RWPE1 (cell line): ENCODE results near the gene ADIPOR2.

ENCODE experiments used
- CTCF ChIA-PET: fragments of 350-600 bp; sonication (Branson Sonifier 250); formaldehyde crosslinking; extraction: SDS; loops from one replicate; lab custom pipeline; 2021; lab: Yijun Ruan, JAX
- POLR2A ChIA-PET: fragments of 400-600 bp; formaldehyde crosslinking; extraction: SDS; loops from one replicate; lab custom pipeline; 2020; ENCODE audit warnings: antibody characterized with exemption; ENCODE audit not compliant: low non-redundant PET; lab: Yijun Ruan, JAX
- DNase-seq: peaks from one replicate; pipeline ENCODE4 v3.0.0; 2012; ENCODE audit warnings: low spot score
- H3K27ac ChIP-seq: fragments of 450-650 bp; 2 replicates; pipeline ENCODE4 v1.5.1; 2017
- TF ChIP-seq, protein P1 (sequence below): fragments of 450-650 bp; conservative IDR thresholded peaks from 2 replicates; pipeline ENCODE4 v1.5.1; 2017; ENCODE audit warnings: low read depth, mild to moderate bottlenecking

The ADIPOR2 gene

DNA sequence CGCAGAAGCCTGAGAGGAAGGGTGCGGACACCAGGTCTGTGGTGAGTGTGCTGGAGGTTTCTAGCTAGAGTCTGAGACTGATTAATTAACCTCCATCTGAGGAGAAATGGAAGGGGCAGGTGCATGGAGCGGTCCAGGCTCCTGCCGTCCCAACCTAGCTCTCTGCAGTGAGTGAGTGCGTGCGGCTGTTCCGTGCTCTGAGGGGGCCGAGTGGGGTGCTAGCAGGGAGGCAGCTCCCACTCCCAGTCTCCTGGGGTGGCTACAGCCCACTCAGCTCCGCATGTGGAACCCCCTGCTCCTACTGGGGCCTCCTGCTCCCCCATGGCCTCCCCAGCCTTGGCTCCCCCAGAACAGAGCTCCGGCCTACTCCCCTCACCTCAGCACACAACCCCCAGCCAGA is 132.4 kb downstream of the ADIPOR2 start:
- CTCF ChIA-PET: interaction anchor here (0.6 to 1.2 kb wide), 2 partner anchors 117 to 818 kb away, joined by 3 to 7 read pairs; no protein-coding TSS in a partner anchor
- DNase-seq: no peak
- TF ChIP-seq, protein P1, sequence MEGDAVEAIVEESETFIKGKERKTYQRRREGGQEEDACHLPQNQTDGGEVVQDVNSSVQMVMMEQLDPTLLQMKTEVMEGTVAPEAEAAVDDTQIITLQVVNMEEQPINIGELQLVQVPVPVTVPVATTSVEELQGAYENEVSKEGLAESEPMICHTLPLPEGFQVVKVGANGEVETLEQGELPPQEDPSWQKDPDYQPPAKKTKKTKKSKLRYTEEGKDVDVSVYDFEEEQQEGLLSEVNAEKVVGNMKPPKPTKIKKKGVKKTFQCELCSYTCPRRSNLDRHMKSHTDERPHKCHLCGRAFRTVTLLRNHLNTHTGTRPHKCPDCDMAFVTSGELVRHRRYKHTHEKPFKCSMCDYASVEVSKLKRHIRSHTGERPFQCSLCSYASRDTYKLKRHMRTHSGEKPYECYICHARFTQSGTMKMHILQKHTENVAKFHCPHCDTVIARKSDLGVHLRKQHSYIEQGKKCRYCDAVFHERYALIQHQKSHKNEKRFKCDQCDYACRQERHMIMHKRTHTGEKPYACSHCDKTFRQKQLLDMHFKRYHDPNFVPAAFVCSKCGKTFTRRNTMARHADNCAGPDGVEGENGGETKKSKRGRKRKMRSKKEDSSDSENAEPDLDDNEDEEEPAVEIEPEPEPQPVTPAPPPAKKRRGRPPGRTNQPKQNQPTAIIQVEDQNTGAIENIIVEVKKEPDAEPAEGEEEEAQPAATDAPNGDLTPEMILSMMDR: no peak
- POLR2A ChIA-PET: no interaction called here
- no peak overlapping the region for H3K27ac ChIP-seq

GRCh38 chr12:1825382-1826102 is 134.7 kb downstream of the ADIPOR2 start:
- no peak overlapping the region for H3K27ac ChIP-seq
- CTCF ChIA-PET: no interaction called here
- TF ChIP-seq, protein P1: no peak
- POLR2A ChIA-PET: no interaction called here
- no peak for DNase-seq

DNA sequence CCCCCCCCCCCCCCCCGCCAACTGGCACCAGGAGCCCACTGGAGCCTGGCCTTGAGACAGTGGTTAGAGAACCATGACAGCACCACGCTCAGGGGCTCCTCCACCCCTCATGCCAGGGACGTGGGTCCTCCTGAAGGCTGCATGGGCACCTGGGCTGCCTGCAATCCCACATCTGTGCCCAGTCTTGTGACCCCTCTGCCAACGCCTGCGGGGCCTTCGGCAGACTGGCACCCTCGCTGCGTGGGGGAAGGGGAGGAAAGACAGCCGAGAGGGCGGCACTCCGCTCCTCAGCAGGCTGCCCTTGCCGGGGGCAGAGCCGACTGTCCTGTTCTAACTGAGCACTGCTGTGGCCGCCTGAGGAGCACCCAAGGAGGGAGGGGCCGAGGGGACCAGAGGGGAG is 135.5 kb downstream of the ADIPOR2 start:
- H3K27ac ChIP-seq: no peak overlapping the region
- DNase-seq: no peak
- TF ChIP-seq, protein P1: no peak
- POLR2A ChIA-PET: no interaction called here
- CTCF ChIA-PET: no interaction called here

- ChIA-PET CTCF (no interaction called here), POLR2A (no interaction called here)
Measured at GRCh38 chr12:1826867-1827705, 136.2 kb downstream of the ADIPOR2 start.

GRCh38 chr12:1827826-1828805 is 137.2 kb downstream of the ADIPOR2 start:
- H3K27ac ChIP-seq: no peak overlapping the region
- no peak for DNase-seq
- CTCF ChIA-PET: no interaction called here
- POLR2A ChIA-PET: no interaction called here
- TF ChIP-seq, protein P1: no peak

More at GRCh38 chr12:1826867-1827705, 136.2 kb downstream of the ADIPOR2 start:
- TF ChIP-seq, protein P1: no peak
- H3K27ac ChIP-seq: no peak overlapping the region
- DNase-seq: no peak

GRCh38 chr12:1828856-1829255 is 138.0 kb downstream of the ADIPOR2 start:
- TF ChIP-seq, protein P1: no peak
- DNase-seq: no peak
- ChIA-PET POLR2A (no interaction called here), CTCF (no interaction called here)
- no peak overlapping the region for H3K27ac ChIP-seq
